ENCODE measurements around the gene POLA2.

- TF ChIP-seq TOX (CRISPR knock-in tag; IDR thresholded peaks at IDR 0.05; ENCODE audit: borderline replicate concordance), result no peak
- TF ChIP-seq, protein P1, sequence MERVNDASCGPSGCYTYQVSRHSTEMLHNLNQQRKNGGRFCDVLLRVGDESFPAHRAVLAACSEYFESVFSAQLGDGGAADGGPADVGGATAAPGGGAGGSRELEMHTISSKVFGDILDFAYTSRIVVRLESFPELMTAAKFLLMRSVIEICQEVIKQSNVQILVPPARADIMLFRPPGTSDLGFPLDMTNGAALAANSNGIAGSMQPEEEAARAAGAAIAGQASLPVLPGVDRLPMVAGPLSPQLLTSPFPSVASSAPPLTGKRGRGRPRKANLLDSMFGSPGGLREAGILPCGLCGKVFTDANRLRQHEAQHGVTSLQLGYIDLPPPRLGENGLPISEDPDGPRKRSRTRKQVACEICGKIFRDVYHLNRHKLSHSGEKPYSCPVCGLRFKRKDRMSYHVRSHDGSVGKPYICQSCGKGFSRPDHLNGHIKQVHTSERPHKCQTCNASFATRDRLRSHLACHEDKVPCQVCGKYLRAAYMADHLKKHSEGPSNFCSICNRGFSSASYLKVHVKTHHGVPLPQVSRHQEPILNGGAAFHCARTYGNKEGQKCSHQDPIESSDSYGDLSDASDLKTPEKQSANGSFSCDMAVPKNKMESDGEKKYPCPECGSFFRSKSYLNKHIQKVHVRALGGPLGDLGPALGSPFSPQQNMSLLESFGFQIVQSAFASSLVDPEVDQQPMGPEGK (CRISPR knock-in tag; IDR thresholded peaks at IDR 0.05; ENCODE audit: borderline replicate concordance), result no peak
- TF ChIP-seq ZNF8 (CRISPR knock-in tag; IDR thresholded peaks at IDR 0.05), result no peak
- no peak for TF ChIP-seq RARB (CRISPR knock-in tag; IDR thresholded peaks at IDR 0.05)
- no peak for TF ChIP-seq ZFP3 (CRISPR knock-in tag; IDR thresholded peaks at IDR 0.05)
- no peak for TF ChIP-seq CSDC2 (CRISPR knock-in tag; IDR thresholded peaks at IDR 0.05)
Observed at GRCh38 chr11:65290448-65291165, 28.8 kb downstream of the POLA2 start.

All from SK-N-SH treated with all-trans-retinoic acid at 6 μM for 48 hours (cell line).